H9 (cell line): ENCODE data around the gene PCARE. TPM values are rescaled to one million over a fixed set of nuclear protein-coding genes. Genes with fewer than 3 reads are reported as not detected.

Source experiments
- DNase-seq: peaks from one replicate; pipeline ENCODE4 v3.0.0-alpha.2; 2017
- H2AFZ ChIP-seq: one replicate; pipeline ENCODE4 v1.6.1; 2013; ENCODE audit warnings: mild to moderate bottlenecking, low read length, control low read depth, moderate library complexity
- H2AK5ac ChIP-seq: 2 replicates; pipeline ENCODE4 v1.6.1; 2013; ENCODE audit warnings: low read length, control low read depth, mixed read lengths; ENCODE audit not compliant: insufficient read length
- H2BK120ac ChIP-seq: one replicate; pipeline ENCODE4 v1.6.1; 2013; ENCODE audit warnings: low read depth, mild to moderate bottlenecking, low read length, control low read depth, inconsistent platforms; ENCODE audit not compliant: poor library complexity, severe bottlenecking
- H2BK12ac ChIP-seq: 2 replicates; pipeline ENCODE4 v1.6.1; 2013; ENCODE audit warnings: low read length, control low read depth, mixed read lengths, low read depth; ENCODE audit not compliant: insufficient read length
- H2BK15ac ChIP-seq: 2 replicates; pipeline ENCODE4 v1.6.1; 2013; ENCODE audit warnings: low read depth, low read length, control low read depth
- H2BK20ac ChIP-seq: one replicate; pipeline ENCODE4 v1.6.1; 2013; ENCODE audit warnings: low read depth, mild to moderate bottlenecking, low read length, control low read depth, inconsistent platforms; ENCODE audit not compliant: poor library complexity, severe bottlenecking
- H2BK5ac ChIP-seq: 2 replicates; pipeline ENCODE4 v1.6.1; 2013; ENCODE audit warnings: low read length, control low read depth, mixed read lengths; ENCODE audit not compliant: insufficient read length
- H3K14ac ChIP-seq: 2 replicates; pipeline ENCODE4 v1.6.1; 2013; ENCODE audit warnings: low read length, control low read depth; ENCODE audit not compliant: insufficient read depth
- H3K18ac ChIP-seq: 2 replicates; pipeline ENCODE4 v1.6.1; 2013; ENCODE audit warnings: low read depth, mild to moderate bottlenecking, mixed read lengths, low read length, control low read depth; ENCODE audit not compliant: insufficient read length
- H3K23ac ChIP-seq: 2 replicates; pipeline ENCODE4 v1.6.1; 2013; ENCODE audit warnings: low read length, control low read depth, mixed read lengths, low read depth; ENCODE audit not compliant: insufficient read length
- H3K23me2 ChIP-seq: 2 replicates; pipeline ENCODE4 v1.6.1; 2013; ENCODE audit warnings: low read depth, mild to moderate bottlenecking, mixed read lengths, low read length, control low read depth; ENCODE audit not compliant: insufficient read length, poor library complexity, severe bottlenecking
- H3K27ac ChIP-seq: 2 replicates; pipeline ENCODE4 v1.5.1; 2013; ENCODE audit warnings: low read length, control low read depth, mixed read lengths, low read depth; ENCODE audit not compliant: insufficient read length
- H3K27me3 ChIP-seq: 2 replicates; pipeline ENCODE4 v1.6.1; 2013; ENCODE audit warnings: low read length, control low read depth, inconsistent platforms; ENCODE audit not compliant: insufficient read depth
- H3K4ac ChIP-seq: 2 replicates; pipeline ENCODE4 v1.6.1; 2013; ENCODE audit warnings: low read depth, mild to moderate bottlenecking, control low read depth, inconsistent platforms, low read length, moderate library complexity
- H3K4me1 ChIP-seq: 2 replicates; pipeline ENCODE4 v1.6.1; 2013; ENCODE audit warnings: low read length, control low read depth, inconsistent platforms; ENCODE audit not compliant: insufficient read depth
- H3K4me2 ChIP-seq: 2 replicates; pipeline ENCODE4 v1.6.1; 2013; ENCODE audit warnings: low read length, control low read depth, mixed read lengths; ENCODE audit not compliant: insufficient read length, insufficient read depth
- H3K56ac ChIP-seq: 2 replicates; pipeline ENCODE4 v1.6.1; 2013; ENCODE audit warnings: low read depth, mild to moderate bottlenecking, mixed read lengths, low read length, control low read depth; ENCODE audit not compliant: insufficient read length
- H3K79me1 ChIP-seq: 2 replicates; pipeline ENCODE4 v1.6.1; 2013; ENCODE audit warnings: low read depth, mild to moderate bottlenecking, moderate library complexity, low read length, control low read depth, inconsistent platforms; ENCODE audit not compliant: insufficient read depth, poor library complexity, severe bottlenecking
- H3K79me2 ChIP-seq: 2 replicates; pipeline ENCODE4 v1.6.1; 2013; ENCODE audit warnings: low read length, control low read depth, inconsistent platforms; ENCODE audit not compliant: insufficient read depth
- H3K9ac ChIP-seq: 2 replicates; pipeline ENCODE4 v1.6.1; 2013; ENCODE audit warnings: low read length, control low read depth, mixed read lengths; ENCODE audit not compliant: insufficient read length; ENCODE audit errors: extremely low read depth
- H3K9me3 ChIP-seq: one replicate; pipeline ENCODE4 v1.6.1; 2013; ENCODE audit warnings: low read depth, low read length, inconsistent platforms; ENCODE audit not compliant: control insufficient read depth
- H3T11ph ChIP-seq: one replicate; pipeline ENCODE4 v1.6.1; 2013; ENCODE audit warnings: mild to moderate bottlenecking, low read length, control low read depth, inconsistent platforms
- H4K20me1 ChIP-seq: one replicate; pipeline ENCODE4 v1.6.1; 2013; ENCODE audit not compliant: control insufficient read depth, insufficient read length, insufficient read depth
- H4K5ac ChIP-seq: 2 replicates; pipeline ENCODE4 v1.6.1; 2013; ENCODE audit warnings: low read depth, mild to moderate bottlenecking, mixed read lengths, low read length, control low read depth; ENCODE audit not compliant: insufficient read length
- H4K8ac ChIP-seq: replicated peaks from 2 replicates; pipeline ENCODE4 v1.6.1; 2013; ENCODE audit warnings: low read length, control low read depth, mixed read lengths, low read depth; ENCODE audit not compliant: insufficient read length
- H4K91ac ChIP-seq: 2 replicates; pipeline ENCODE4 v1.6.1; 2013; ENCODE audit warnings: low read depth, mild to moderate bottlenecking, moderate library complexity, mixed read lengths, low read length, control low read depth; ENCODE audit not compliant: insufficient read length
- H3K27ac Mint-ChIP-seq, 3 experiments: 2 replicates in 2 of 3; 3 replicates in 1 of 3; pipeline ENCODE4 v1.8.0; 2020 to 2021; ENCODE audit warnings: mixed read lengths in 3 of 3, mild to moderate bottlenecking in 1 of 3, moderate library complexity in 1 of 3
- H3K27me3 Mint-ChIP-seq: 2 replicates; pipeline ENCODE4 v1.8.0; 2021; ENCODE audit warnings: low read depth, mild to moderate bottlenecking, moderate library complexity, mixed read lengths
- H3K36me3 Mint-ChIP-seq, 3 experiments: 2 replicates in 2 of 3; 3 replicates in 1 of 3; pipeline ENCODE4 v1.8.0; 2020 to 2021; ENCODE audit warnings: low read depth in 3 of 3, mixed read lengths in 3 of 3; ENCODE audit not compliant: insufficient read depth in 1 of 3
- H3K4me1 Mint-ChIP-seq, 2 experiments: 2 replicates each; pipeline ENCODE4 v1.8.0; 2020; ENCODE audit warnings: mixed read lengths in 2 of 2
- H3K4me3 Mint-ChIP-seq, 2 experiments: 2 replicates in 1 of 2; 3 replicates in 1 of 2; pipeline ENCODE4 v1.8.0; 2020 to 2021; ENCODE audit warnings: mild to moderate bottlenecking in 2 of 2, mixed read lengths in 2 of 2, moderate library complexity in 1 of 2
- H3K9me3 Mint-ChIP-seq, 2 experiments: 2 replicates in 1 of 2; 3 replicates in 1 of 2; pipeline ENCODE4 v1.8.0; 2020; ENCODE audit warnings: mild to moderate bottlenecking in 2 of 2, mixed read lengths in 2 of 2, moderate library complexity in 1 of 2
- WGBS: extraction: QIAGEN DNeasy Blood & Tissue Kit; methylation state at CpG from one replicate; pipeline ENCODE4 v1.1.7; 2013; ENCODE audit warnings: missing lambda C conversion rate, low lambda C conversion rate, mixed read lengths; ENCODE audit not compliant: insufficient read length; ENCODE audit errors: extremely low coverage; 5-methylcytosine and 5-hydroxymethylcytosine counted together
- total RNA-seq: library from RNA; stranded (reverse); gene quantifications from 2 replicates; pipeline ENCODE4 v1.2.1, GENCODE V29; 2021
- TF ChIP-seq, protein P1 (sequence below): fragments of 200-600 bp; sonication (generic); conservative IDR thresholded peaks from 3 replicates; pipeline ENCODE4 v1.8.0; 2021; ENCODE audit warnings: antibody characterized with exemption, mild to moderate bottlenecking

Gene PCARE
- total RNA-seq, 1 experiment from 2014 or later, result not detected

DNA sequence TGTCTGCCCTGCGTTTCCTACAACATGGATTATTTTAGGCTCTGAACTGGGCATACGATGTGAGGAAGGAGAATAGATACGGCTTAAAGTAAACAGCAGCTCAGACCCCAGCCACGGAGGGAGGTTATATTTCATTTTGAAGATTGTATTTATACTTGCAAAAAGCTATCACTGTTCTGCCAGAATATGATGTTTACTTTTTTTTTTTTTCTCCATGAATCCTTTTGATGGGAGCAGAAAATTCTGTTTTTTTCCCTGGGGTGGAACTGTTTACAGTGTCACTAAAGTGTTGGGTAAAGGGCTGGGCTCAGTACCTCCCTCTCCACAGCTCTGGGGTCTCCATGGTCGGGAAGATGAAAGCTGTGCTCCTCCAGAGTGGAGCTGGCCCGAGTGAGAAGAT, 13.1 kb downstream of the PCARE start:
- H3K4me2 ChIP-seq, result no peak overlapping the region

More for the DNA sequence above, 13.1 kb downstream of the PCARE start:
- Histone ChIP-seq H3K23me2 (no peaks in the 10 kb centered on the region), H2BK12ac (no peak overlapping the region), H3K4me1 (no peaks in the 10 kb centered on the region), H3K79me1 (no peaks in the 10 kb centered on the region), H2AFZ (no peak overlapping the region), H2BK15ac (no peak overlapping the region), H4K5ac (no peak overlapping the region), H3K4ac (no peak overlapping the region), H4K20me1 (no peaks in the 10 kb centered on the region), H2BK120ac (no peak overlapping the region), H3K23ac (no peak overlapping the region), H4K91ac (no peak overlapping the region), H2BK5ac (no peak overlapping the region), H3K14ac (no peak overlapping the region), H2AK5ac (no peak overlapping the region), H3K9me3 (no peaks in the 10 kb centered on the region), H3K56ac (no peak overlapping the region), H3K9ac (no peak overlapping the region), H3K79me2 (no peaks in the 10 kb centered on the region), H3T11ph (no peak overlapping the region), H3K18ac (no peak overlapping the region), H3K27ac (no peak overlapping the region), H4K8ac (no peak overlapping the region), H3K27me3 (no peaks in the 10 kb centered on the region), H2BK20ac (no peak overlapping the region)
- Mint-ChIP-seq H3K27me3 (peaks cover 2% of the 10 kb centered on the region), H3K36me3 (no peaks in the 10 kb centered on the region), H3K4me1 (peaks cover 16 to 22% of the 10 kb centered on the region in 2 experiments), H3K9me3 (no peaks in the 10 kb centered on the region), H3K4me3 (no peak overlapping the region), H3K27ac (no peak overlapping the region)
- no CpG with 5 or more reads among the region's 6 CpGs for WGBS
- TF ChIP-seq, protein P1, sequence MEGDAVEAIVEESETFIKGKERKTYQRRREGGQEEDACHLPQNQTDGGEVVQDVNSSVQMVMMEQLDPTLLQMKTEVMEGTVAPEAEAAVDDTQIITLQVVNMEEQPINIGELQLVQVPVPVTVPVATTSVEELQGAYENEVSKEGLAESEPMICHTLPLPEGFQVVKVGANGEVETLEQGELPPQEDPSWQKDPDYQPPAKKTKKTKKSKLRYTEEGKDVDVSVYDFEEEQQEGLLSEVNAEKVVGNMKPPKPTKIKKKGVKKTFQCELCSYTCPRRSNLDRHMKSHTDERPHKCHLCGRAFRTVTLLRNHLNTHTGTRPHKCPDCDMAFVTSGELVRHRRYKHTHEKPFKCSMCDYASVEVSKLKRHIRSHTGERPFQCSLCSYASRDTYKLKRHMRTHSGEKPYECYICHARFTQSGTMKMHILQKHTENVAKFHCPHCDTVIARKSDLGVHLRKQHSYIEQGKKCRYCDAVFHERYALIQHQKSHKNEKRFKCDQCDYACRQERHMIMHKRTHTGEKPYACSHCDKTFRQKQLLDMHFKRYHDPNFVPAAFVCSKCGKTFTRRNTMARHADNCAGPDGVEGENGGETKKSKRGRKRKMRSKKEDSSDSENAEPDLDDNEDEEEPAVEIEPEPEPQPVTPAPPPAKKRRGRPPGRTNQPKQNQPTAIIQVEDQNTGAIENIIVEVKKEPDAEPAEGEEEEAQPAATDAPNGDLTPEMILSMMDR, result no peak
- no peak for DNase-seq
